ENCODE measurements around the gene DHX30. TPM values are rescaled to one million over a fixed set of nuclear protein-coding genes. Genes with fewer than 3 reads are reported as not detected.
"Not testable (repeated sequence)": the region's sequence is repeated elsewhere in the genome, so short reads cannot be mapped to it uniquely, and the experiment has no call there.

The DHX30 gene
- total RNA-seq, 2 experiments from 2014 or later: 81.6 to 82.3 TPM

GRCh38 chr3:47872916-47873315 is 70.0 kb downstream of the DHX30 start:
- Mint-ChIP-seq H3K4me3 (no peak overlapping the region), H3K27me3 (no peaks in the 10 kb centered on the region), H3K9me3 (ENCODE audit: low read depth) (no peaks in the 10 kb centered on the region), H3K36me3 (ENCODE audit: low read depth) (peaks cover 28% of the 10 kb centered on the region), H3K4me1 (peaks cover 3% of the 10 kb centered on the region), H3K27ac (no peak overlapping the region)
- intact Hi-C loops (cut with DNase I, micrococcal nuclease): no loop called here
- ATAC-seq (no peak), DNase-seq (no peak)
- ChIA-PET CTCF (interaction anchor here (0.9 to 1.1 kb wide), 4 partner anchors 56 to 117 kb away, joined by 3 read pairs; no protein-coding TSS in a partner anchor), POLR2A (no interaction called here)

GRCh38 chr3:47874438-47874837 is 71.5 kb downstream of the DHX30 start:
- CTCF ChIA-PET: no interaction called here

GRCh38 chr3:47874913-47875312 is 72.0 kb downstream of the DHX30 start:
- H3K36me3 Mint-ChIP-seq (ENCODE audit: low read depth): peaks cover 20% of the 10 kb centered on the region
- CTCF ChIA-PET: no interaction called here
- intact Hi-C loops (cut with DNase I, micrococcal nuclease): no loop called here
- POLR2A ChIA-PET: no interaction called here
- H3K4me3 Mint-ChIP-seq: no peak overlapping the region
- H3K9me3 Mint-ChIP-seq (ENCODE audit: low read depth): no peaks in the 10 kb centered on the region
- peaks cover 3% of the 10 kb centered on the region for H3K4me1 Mint-ChIP-seq
- DNase-seq (no peak), ATAC-seq (no peak)
- no peaks in the 10 kb centered on the region for H3K27me3 Mint-ChIP-seq
- no peak overlapping the region for H3K27ac Mint-ChIP-seq

More at GRCh38 chr3:47874438-47874837, 71.5 kb downstream of the DHX30 start:
- DNase-seq: no peak
- ATAC-seq: no peak
- intact Hi-C loops (cut with DNase I, micrococcal nuclease): no loop called here
- no peak overlapping the region for H3K27ac Mint-ChIP-seq
- H3K36me3 Mint-ChIP-seq (ENCODE audit: low read depth): peaks cover 24% of the 10 kb centered on the region
- no peaks in the 10 kb centered on the region for H3K9me3 Mint-ChIP-seq (ENCODE audit: low read depth)
- POLR2A ChIA-PET: no interaction called here
- peaks cover 3% of the 10 kb centered on the region for H3K4me1 Mint-ChIP-seq
- H3K4me3 Mint-ChIP-seq: no peak overlapping the region
- H3K27me3 Mint-ChIP-seq: no peaks in the 10 kb centered on the region

GRCh38 chr3:47877290-47877689 is 74.4 kb downstream of the DHX30 start:
- Mint-ChIP-seq H3K27ac (no peak overlapping the region), H3K4me3 (no peak overlapping the region), H3K27me3 (no peaks in the 10 kb centered on the region), H3K4me1 (peaks cover 3% of the 10 kb centered on the region), H3K9me3 (ENCODE audit: low read depth) (no peaks in the 10 kb centered on the region), H3K36me3 (ENCODE audit: low read depth) (peaks cover 6% of the 10 kb centered on the region)
- DNase-seq (no peak), ATAC-seq (no peak)
- intact Hi-C loops (cut with DNase I, micrococcal nuclease): no loop called here
- ChIA-PET POLR2A (interaction anchor here (1.2 kb wide), 1 partner anchor 13 kb away, joined by 4 read pairs; no protein-coding TSS in a partner anchor), CTCF (interaction anchor here (1.0 kb wide), 1 partner anchor 255 kb away, joined by 3 read pairs; no protein-coding TSS in a partner anchor)

GRCh38 chr3:47877719-47878118 is 74.8 kb downstream of the DHX30 start:
- H3K4me1 Mint-ChIP-seq: peaks cover 3% of the 10 kb centered on the region
- H3K27ac Mint-ChIP-seq: no peak overlapping the region
- ChIA-PET POLR2A (no interaction called here), CTCF (no interaction called here)
- intact Hi-C loops (cut with DNase I, micrococcal nuclease): no loop called here
- no peak for ATAC-seq
- H3K27me3 Mint-ChIP-seq: no peaks in the 10 kb centered on the region
- no peak overlapping the region for H3K4me3 Mint-ChIP-seq
- no peaks in the 10 kb centered on the region for H3K9me3 Mint-ChIP-seq (ENCODE audit: low read depth)
- peaks cover 6% of the 10 kb centered on the region for H3K36me3 Mint-ChIP-seq (ENCODE audit: low read depth)
- DNase-seq: no peak

- ATAC-seq (no peak), DNase-seq (no peak)
- Mint-ChIP-seq H3K4me3 (no peak overlapping the region), H3K4me1 (peaks cover 3% of the 10 kb centered on the region), H3K9me3 (ENCODE audit: low read depth) (no peaks in the 10 kb centered on the region), H3K27me3 (no peaks in the 10 kb centered on the region), H3K27ac (no peak overlapping the region), H3K36me3 (ENCODE audit: low read depth) (peaks cover 10% of the 10 kb centered on the region)
- CTCF ChIA-PET: interaction anchor here (0.5 to 1.0 kb wide), 4 partner anchors 9 to 281 kb away, joined by 3 to 4 read pairs (median 4); no protein-coding TSS in a partner anchor
- intact Hi-C loops (cut with DNase I, micrococcal nuclease): no loop called here
- POLR2A ChIA-PET: no interaction called here
Measured at GRCh38 chr3:47882338-47882737, 79.4 kb downstream of the DHX30 start.

- no peak for ATAC-seq
- H3K27ac Mint-ChIP-seq: no peak overlapping the region
- CTCF ChIA-PET: interaction anchor here (0.6 kb wide), 1 partner anchor 14 kb away, joined by 3 read pairs; no protein-coding TSS in a partner anchor
Measured at GRCh38 chr3:47884603-47885002, 81.7 kb downstream of the DHX30 start.

GRCh38 chr3:47885168-47885567 is 82.2 kb downstream of the DHX30 start:
- H3K9me3 Mint-ChIP-seq (ENCODE audit: low read depth): no peaks in the 10 kb centered on the region
- H3K4me1 Mint-ChIP-seq: no peaks in the 10 kb centered on the region
- CTCF ChIA-PET: no interaction called here
- ATAC-seq: no peak
- H3K36me3 Mint-ChIP-seq (ENCODE audit: low read depth): peaks cover 14% of the 10 kb centered on the region
- POLR2A ChIA-PET: no interaction called here
- no peak overlapping the region for H3K4me3 Mint-ChIP-seq
- intact Hi-C loops (cut with DNase I, micrococcal nuclease): no loop called here
- no peak overlapping the region for H3K27ac Mint-ChIP-seq
- DNase-seq: no peak
- no peaks in the 10 kb centered on the region for H3K27me3 Mint-ChIP-seq

More at GRCh38 chr3:47884603-47885002, 81.7 kb downstream of the DHX30 start:
- intact Hi-C loops (cut with DNase I, micrococcal nuclease): no loop called here
- Mint-ChIP-seq H3K4me3 (no peak overlapping the region), H3K27me3 (no peaks in the 10 kb centered on the region), H3K36me3 (ENCODE audit: low read depth) (peaks cover 13% of the 10 kb centered on the region), H3K9me3 (ENCODE audit: low read depth) (no peaks in the 10 kb centered on the region), H3K4me1 (no peaks in the 10 kb centered on the region)
- POLR2A ChIA-PET: no interaction called here
- no peak for DNase-seq

GRCh38 chr3:47887991-47888390 is 85.1 kb downstream of the DHX30 start:
- H3K27ac Mint-ChIP-seq; ATAC-seq; POLR2A ChIA-PET; H3K4me3 Mint-ChIP-seq; H3K9me3 Mint-ChIP-seq (ENCODE audit: low read depth); DNase-seq; H3K4me1 Mint-ChIP-seq; H3K27me3 Mint-ChIP-seq; intact Hi-C loops (cut with DNase I, micrococcal nuclease): not testable (repeated sequence)
- peaks cover 31% of the 10 kb centered on the region for H3K36me3 Mint-ChIP-seq (ENCODE audit: low read depth)
- CTCF ChIA-PET: interaction anchor here (0.6 kb wide), 1 partner anchor 508 kb away, joined by 3 read pairs; no protein-coding TSS in a partner anchor

- POLR2A ChIA-PET: no interaction called here
- Mint-ChIP-seq H3K36me3 (ENCODE audit: low read depth) (peaks cover 29% of the 10 kb centered on the region), H3K9me3 (ENCODE audit: low read depth) (no peaks in the 10 kb centered on the region), H3K27ac (no peak overlapping the region), H3K27me3 (no peaks in the 10 kb centered on the region), H3K4me3 (no peak overlapping the region), H3K4me1 (no peaks in the 10 kb centered on the region)
- ATAC-seq: no peak
- intact Hi-C loops (cut with DNase I, micrococcal nuclease): no loop called here
- CTCF ChIA-PET: interaction anchor here (1.1 kb wide), 1 partner anchor 22 kb away, joined by 5 read pairs; no protein-coding TSS in a partner anchor
- DNase-seq: no peak
Measured at GRCh38 chr3:47888986-47889757, 86.2 kb downstream of the DHX30 start.

GRCh38 chr3:47890126-47890827 is 87.3 kb downstream of the DHX30 start:
- Mint-ChIP-seq H3K4me1 (no peaks in the 10 kb centered on the region), H3K36me3 (ENCODE audit: low read depth) (peaks cover 25% of the 10 kb centered on the region), H3K9me3 (ENCODE audit: low read depth) (no peaks in the 10 kb centered on the region), H3K4me3 (no peak overlapping the region), H3K27me3 (no peaks in the 10 kb centered on the region), H3K27ac (no peak overlapping the region)
- intact Hi-C loops (cut with DNase I, micrococcal nuclease): no loop called here
- DNase-seq (no peak), ATAC-seq (no peak)
- POLR2A ChIA-PET: interaction anchor here (0.8 kb wide), 1 partner anchor 14 kb away, joined by 4 read pairs; no protein-coding TSS in a partner anchor
- CTCF ChIA-PET: interaction anchor here (0.7 to 1.2 kb wide), 4 partner anchors 9 to 892 kb away, joined by 3 to 6 read pairs (median 4); no protein-coding TSS in a partner anchor

All from activated CD4-positive, alpha-beta T cell treated with anti-CD3 and anti-CD28 coated beads for 36 hours (primary cell).